AG09319 (cell line): ENCODE data around the gene IQSEC2.

Source experiments
- DNase-seq: peaks from one replicate; pipeline ENCODE4 v3.0.0-alpha.2; 2010; ENCODE audit warnings: low read depth; ENCODE audit errors: extremely low read depth
- TF ChIP-seq, protein P1 (sequence below): IDR thresholded peaks from 2 replicates; pipeline ENCODE4 v1.5.1; 2011; ENCODE audit warnings: low read depth, mild to moderate bottlenecking, inconsistent platforms, low read length, moderate library complexity

The IQSEC2 gene

DNA sequence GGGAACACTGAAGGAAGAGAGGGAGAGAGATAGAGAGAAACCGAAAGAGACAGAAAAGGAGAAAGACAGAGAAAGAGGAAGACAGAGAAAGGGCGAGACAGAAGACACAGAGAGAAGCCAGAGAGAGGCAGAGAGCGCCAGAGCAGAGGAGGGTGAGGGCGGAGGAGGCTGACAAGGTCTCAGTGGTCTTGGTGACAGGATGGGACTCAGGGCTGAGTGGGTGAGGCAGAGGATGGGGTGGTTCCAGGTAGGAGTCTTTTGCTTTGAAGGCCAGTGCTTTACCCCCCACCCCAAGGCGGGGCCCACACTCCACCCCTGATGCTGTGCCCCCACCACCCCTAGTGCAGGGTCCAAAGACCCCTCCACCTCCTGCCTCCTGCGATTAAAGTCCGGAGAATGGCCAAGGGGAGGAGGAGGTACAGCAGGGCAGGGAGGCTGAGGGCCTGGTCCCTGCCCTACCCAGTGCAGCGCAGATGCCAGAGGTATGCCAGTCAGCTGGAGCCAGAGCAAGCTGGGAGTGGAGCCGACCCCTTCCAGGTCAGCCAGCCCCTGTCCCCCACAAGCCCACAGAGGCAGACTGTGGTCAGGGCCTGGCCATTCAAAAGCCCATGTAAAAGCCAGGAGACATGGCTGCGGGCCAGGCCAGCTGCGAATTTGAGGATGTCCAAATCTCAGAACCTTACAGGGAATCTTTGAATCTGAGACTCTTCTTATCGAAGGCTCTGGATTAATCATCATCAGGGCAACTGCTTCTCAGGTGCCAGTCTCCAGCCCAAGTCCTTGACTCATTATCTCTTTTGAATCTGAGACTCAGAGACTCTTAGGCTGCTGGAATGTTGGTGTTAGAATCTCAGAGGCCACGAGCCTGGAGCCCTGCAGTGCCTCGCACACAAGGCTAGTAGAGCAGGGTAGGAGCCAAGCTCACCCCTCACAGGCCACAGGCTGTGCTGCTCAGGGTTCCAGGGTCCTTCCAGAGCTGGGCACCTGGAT, 758 bp downstream of the IQSEC2 start:
- DNase-seq, result no peak
- TF ChIP-seq, protein P1, sequence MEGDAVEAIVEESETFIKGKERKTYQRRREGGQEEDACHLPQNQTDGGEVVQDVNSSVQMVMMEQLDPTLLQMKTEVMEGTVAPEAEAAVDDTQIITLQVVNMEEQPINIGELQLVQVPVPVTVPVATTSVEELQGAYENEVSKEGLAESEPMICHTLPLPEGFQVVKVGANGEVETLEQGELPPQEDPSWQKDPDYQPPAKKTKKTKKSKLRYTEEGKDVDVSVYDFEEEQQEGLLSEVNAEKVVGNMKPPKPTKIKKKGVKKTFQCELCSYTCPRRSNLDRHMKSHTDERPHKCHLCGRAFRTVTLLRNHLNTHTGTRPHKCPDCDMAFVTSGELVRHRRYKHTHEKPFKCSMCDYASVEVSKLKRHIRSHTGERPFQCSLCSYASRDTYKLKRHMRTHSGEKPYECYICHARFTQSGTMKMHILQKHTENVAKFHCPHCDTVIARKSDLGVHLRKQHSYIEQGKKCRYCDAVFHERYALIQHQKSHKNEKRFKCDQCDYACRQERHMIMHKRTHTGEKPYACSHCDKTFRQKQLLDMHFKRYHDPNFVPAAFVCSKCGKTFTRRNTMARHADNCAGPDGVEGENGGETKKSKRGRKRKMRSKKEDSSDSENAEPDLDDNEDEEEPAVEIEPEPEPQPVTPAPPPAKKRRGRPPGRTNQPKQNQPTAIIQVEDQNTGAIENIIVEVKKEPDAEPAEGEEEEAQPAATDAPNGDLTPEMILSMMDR, result no peak

DNA sequence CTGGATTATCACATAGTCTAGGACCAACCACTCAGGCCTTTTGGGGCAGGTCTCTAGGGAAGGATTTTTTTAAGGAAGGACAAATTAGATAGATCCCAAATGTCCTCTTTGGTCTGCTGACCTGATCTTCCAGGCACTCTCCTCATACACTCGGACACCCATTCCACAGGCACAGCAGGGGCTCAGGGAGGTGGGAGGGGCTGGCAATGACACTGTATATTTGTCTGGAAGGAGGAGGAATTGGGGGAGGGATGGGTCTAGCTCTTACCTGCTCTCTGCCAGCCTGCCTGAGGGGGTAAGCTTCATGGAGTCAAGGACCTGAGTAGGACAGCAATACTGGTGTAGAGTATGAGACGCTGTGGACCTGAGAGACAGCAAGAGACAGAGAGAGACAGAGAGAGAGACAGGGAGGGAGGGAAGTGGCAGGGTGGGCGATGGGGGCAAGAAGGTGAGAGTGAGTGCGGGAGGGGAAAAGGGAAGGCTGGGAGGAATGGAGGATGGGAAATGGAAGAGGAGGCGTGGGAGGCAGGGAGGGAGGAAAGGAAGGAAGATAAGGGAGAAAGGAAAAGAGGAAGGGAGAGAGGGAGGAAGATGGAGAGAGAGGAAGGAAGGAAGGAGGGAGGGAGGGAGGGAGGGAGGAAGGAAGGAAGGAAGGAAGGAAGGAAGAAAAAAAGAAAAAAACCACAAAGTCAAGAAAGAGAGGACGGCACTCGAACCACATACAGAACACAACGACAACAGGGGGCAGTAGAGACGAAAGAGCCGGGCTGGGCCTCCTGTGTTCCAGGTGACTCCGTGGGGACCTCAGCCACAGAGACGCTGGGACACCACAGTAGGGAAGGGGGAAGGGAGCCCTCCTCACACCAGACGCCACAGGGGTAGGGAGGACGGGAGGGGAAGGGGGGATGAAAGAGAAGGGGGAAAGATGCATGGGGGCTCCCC, 1.8 kb downstream of the IQSEC2 start:
- TF ChIP-seq, protein P1, result no peak
- no peak for DNase-seq

DNA sequence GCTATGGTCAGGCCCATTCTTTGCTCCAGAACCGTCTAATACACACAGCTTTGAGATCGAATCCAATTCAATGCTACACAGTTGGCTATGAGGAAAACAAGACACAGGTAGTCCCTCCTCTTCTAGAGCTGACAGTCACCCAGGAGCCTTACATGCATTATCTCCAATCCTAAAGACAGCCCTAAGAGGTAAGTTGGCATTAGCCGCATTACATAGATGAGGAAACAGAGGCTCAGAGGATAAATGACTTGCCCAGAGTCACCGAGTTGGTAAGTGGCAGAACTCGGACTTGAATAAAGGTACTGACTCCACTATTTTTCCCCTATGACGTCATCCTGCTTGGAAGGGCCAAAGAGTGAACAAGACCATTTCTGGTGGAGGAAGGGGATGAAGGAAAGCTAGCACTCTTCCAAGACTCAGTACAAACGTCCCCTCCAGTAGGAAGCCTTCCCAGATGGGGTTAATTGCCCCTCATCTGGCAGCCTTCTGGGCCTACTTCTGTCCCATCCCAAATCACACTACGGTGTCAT, 8.5 kb downstream of the IQSEC2 start:
- TF ChIP-seq, protein P1, result no peak
- no peak for DNase-seq

DNA sequence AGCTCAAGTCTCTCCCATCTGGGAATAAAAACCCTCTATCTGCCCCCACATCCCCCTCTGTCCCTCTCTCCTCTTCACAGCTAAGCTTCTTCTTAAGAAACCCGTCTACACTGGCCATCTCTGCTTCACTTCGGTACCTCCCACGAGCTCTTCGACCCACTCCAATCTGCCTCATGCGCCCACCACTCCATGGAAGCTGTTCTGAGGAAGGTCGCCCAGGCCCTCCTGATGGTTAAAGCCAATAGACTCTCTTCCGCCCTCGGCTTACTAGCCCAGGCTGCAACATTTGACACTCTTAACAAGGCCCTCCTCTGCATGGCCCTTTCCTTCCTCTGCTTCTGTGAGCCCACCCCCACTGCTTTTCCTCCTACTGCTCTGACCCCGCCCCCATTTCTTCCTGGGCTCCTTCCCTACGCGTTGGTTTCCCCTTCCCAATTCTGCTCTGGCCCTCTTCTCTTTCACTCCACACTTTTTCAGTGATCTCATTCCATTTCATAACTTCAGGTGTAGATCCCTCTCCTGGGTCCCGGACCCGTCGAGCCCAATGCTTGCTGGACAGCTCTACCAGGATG, 11.8 kb downstream of the IQSEC2 start:
- no peak for DNase-seq
- TF ChIP-seq, protein P1, result no peak

DNA sequence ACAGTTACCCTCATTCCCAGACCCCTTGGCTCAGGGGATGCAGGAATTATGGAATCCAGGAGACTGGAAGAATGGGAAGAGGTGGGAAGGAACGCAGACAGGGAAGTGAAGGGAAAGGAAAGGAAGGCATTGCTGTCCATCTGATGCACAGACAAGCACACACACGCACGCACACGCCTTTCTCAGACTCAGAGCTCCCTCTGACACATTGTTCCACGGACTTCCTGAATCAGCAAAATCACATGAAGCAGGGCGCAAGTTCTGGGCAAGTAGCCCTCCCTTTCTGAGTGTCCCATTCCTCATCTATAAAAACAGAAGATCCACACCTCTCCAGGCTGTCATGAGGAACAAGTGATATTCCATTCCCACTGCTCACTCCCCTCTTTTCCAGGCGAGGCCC, 13.2 kb downstream of the IQSEC2 start:
- TF ChIP-seq, protein P1, result no peak
- DNase-seq, result no peak

DNA sequence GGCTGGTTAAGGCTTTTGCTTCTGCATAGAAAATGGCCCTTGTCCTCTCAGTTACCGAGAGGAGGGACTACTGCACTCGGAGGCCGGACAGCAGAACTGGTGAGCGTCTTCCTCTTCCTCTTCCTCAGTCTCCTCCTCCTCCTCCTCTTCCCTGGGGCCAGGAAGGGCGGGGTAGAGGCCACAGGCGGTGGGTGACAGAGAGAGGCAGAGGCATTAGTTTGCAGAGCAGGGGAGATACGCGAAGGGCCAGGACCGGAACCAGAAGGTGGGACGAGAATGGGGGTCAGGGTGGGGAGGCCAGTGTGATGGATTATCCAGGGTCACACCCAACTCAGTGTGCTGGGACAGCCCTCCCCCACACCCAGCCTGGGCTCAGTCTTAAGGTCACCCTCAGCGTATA, 14.5 kb downstream of the IQSEC2 start:
- DNase-seq, result no peak
- TF ChIP-seq, protein P1, result no peak
